ENCODE measurements around the gene MCCD1.

Gene MCCD1

DNA sequence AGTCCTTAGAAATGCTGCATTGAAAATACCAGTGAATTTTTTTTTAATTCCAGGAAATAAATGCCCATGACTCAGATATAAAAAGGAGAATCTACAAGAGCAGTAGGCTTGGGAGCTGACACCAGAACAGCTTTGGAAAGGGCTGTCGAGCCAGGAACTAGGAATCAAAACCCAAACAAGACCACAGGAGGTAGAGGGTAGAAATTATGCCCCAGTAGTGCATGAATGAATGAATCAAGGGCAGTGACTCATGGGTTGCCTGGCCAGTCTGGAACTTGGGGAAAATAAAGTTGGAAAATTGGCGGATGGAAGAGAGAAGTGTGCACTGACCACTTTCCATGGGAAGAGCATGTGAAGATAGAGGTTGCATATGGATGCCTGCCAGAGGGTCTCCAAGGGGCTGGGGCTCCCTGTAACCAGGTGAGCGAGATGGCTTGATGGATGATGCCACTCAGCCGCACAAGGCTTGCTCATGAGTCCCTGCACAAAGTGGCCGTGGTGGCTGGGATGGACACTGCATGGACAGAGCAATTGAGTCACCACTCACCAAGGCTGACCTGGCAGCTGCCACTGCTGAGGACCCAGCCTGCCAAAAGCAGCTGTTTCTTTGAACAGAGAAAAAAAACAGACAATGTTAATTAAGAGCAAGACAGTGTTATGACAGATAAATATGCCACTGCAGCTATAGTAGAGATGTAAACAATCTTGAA is 15.2 kb upstream of the MCCD1 start:
- no peak for DNase-seq (ENCODE audit: low read depth)

DNA sequence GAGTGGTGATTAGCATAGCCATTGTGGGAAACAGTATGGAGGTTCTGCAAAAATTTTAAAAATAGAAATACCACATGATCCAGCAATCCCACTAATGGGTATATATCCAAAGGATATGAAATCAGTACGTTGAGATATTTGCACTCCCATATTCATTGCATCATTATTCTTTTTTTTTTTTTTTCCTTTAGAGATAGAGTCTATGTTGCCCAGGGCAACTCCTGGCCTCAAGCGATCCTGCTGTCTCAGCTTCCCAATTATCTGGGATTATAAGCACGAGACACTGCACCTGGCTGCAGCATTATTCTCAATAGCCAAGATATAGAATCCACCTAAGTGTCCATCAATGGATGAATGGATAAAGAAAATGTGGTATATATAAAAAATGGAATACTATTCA is 6.9 kb upstream of the MCCD1 start:
- no peak for DNase-seq (ENCODE audit: low read depth)

DNA sequence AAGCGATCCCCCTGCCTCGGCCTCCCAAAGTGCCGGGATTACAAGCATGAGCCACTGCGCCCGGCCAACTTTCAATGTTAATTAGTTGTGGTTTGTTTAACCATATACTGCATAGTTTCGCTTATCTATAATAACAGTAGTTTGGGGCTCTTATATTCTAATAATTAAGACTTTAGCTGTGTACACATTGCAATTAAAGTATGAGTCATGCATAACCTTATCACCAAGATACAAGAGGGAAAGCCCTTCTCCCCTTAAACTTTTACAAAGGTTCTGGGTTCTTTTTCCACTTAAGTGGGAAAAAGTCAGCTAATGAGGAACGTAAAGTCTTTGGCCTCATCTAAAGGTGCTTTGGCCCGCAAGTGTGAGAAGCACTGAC is 3.2 kb upstream of the MCCD1 start:
- DNase-seq (ENCODE audit: low read depth): no peak

DNA sequence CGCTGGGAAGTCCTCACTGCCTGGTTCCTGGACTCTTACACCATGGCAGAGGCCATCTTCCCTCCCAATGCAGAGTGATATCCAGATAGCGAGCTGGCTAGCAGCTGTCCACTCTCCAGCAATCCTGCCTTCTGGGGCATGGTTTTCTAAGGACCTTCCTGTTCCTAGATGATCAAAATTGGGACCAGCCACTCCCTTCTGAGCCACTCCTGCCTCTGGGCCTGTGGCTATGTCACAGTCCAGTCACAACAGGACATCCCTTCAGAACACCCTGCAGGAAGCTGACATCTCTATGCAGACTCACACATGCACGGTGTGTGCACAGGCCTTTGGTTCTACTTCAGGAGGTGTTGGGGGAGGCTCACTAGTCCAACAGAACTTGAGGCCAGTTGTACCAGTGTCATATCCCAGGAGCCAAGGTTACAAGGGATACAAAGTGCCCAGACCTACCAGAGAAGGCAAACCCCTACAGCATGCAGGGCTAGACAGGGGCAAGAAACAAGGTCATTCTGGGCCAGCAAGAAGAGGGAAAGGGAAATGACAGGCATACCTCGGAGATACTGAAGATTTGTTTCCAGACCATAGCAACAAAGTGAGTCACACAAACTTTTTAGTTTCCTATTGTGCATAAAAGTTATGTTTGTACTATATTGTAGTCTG is 2.7 kb upstream of the MCCD1 start:
- DNase-seq (ENCODE audit: low read depth): no peak

DNA sequence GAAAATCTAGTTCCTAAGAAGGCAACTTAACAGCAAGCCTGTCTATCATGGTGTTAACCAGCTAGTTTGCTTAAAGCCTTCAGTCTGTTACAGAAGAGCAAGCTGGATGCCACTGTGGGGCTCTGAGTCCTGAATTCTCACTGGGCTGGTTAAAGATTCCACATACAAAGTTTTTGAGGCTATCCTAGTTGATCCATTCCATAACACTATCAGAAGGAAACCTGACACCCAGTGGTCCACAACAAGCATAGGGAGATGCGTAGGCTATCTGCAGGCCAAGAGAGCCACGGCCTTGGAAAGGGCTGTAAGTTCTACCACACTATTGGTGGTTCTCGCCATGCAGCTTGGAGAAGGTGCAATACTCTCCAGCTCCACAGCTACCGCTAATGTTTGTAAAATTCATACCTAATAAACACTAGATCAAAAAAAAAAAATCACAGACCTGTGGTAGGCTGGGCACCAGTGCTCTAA is 420 bp upstream of the MCCD1 start:
- no peak for DNase-seq (ENCODE audit: low read depth)

DNA sequence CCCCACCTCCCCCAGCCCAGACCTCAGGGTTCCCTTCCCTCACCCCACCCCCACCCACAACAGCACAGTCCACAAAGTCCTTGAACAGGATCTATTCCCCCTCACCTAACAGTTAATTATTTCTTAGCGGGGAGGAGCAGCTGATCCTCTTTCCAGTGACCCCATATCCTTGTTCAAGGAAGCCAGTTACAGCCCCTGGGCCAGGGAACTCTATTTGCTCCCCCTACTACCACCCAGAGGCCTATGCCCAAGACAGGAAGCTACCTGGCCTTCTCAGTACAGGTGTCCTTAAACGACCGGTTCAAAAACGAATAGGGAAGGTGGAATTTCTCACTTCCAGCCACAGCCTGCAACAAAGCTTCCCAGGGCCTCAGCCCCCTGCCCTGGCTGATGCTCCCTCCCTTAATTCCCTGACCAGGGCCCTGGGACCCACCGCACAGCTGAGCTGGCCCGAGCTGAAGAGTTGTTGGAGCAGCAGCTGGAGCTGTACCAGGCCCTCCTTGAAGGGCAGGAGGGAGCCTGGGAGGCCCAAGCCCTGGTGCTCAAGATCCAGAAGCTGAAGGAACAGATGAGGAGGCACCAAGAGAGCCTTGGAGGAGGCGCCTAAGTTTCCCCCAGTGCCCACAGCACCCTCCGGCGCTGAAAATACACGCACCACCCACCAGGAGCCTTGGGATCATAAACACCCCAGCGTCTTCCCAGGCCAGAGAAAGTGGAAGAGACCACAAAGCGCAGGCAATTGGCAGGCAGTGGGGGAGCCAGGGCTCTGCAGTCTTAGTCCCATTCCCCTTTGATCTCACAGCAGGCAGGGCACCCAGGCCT is 778 bp downstream of the MCCD1 start:
- DNase-seq (ENCODE audit: low read depth): no peak

DNA sequence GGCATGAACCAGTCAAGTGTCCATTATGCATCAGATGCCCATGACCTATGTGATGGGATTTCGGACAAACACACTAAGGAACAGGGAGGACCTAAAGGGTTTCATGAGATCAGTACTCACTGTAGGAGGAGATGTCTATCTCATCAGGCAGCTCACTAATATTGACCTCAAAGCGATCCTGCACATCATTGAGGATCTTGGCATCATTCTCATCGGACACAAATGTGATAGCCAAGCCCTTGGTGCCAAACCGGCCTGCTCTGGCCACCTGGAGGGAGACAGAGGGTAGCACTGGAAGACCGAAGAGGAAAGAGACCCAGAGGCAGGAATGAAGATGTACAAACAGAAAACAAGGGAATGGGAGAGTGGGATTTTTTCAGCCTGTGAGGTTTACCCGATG is 1.9 kb downstream of the MCCD1 start:
- DNase-seq (ENCODE audit: low read depth): no peak

DNA sequence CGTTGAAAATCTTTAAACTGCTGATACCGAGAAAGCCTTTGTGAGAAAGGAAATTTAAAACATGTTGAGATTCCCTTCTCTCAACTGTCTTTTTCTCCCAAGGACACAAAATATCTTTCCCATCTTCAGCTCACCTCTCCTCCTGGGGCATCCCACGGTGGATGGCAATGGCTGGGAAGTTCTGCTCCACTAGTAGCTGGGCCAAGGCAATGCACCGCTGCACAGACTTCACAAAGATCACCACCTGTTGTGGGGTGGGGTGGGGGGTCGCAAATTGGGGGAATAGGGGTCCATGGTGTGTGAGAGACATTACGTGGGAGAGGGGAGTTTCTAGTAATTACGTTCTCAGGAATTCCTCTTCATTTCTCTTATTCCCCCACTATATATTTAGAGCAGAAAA is 2.4 kb downstream of the MCCD1 start:
- DNase-seq (ENCODE audit: low read depth): no peak

DNA sequence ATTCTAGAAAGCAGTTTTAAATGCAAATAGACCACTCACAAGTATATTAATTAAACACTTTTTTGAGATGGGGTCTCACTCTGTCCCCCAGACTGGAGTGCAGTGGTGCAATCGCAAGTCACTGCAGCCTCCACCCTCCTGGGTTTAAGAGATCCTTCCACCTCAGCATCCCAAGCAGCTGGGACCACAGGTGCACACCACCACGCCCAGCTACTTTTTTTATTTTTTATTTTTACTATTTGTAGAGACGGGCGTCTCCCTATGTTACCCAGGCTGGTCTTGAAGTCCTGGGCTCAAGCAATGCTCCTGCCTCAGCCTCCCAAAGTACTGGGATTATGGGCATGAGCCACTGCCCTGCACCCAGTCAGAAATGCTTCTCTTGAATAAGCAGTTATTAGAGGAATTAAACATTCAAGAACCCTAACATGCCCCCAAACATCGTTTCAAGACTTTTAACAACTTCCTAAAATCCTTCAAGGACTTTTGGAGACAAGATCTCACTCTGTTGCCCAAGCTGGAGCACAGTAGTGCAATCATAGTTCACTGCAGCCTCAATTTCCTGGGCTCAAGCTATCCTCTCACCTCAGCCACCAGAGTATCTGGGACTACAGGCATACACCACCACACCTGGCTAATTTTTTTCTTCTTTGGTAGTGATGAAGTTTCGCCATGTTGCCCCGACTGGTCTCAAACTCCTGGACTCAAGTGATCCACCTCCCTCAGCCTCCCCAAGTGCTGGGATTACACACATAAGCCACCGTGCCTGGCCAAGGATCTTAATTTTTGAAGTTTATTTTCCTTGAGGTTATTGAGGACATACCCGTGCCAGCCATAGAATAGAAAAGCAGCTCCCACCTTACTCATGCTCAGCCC is 3.2 kb downstream of the MCCD1 start:
- DNase-seq (ENCODE audit: low read depth): no peak

DNA sequence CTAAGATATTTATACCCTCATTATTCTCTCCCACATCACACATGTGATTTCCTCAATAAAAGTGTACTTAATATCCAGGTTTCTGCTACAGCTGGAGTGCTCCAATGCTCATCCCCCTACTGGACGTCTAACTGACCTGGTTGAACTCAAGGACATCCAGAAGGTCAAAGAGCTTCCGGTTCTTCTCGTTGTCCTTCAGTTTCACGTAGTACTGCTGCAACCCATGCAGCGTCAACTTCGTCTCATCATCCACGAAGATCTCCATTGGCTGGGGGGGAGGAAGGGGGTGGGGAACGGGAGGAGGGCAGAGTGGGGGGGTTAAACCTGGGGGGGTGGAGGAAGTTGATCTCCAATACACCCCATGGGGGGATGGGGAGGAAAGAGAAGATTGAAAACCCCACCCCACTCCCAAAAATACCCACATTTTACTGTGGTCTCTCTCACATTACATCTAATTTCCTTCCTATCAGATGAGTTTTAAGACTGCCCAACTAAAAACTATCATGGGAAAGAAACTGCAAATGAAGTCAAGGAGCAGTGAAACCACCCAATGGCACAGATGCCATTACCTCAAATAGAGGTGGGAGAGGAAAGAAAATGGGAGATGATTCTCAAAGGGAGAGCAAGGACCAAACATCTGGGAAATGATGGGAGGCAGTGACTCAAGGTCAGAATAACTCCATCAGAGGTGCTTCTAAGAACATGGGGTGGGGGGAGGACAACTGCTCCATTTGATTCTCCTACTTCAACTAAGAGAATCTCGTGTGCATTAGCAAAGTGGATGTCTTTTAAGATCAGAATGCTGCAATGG is 4.1 kb downstream of the MCCD1 start:
- DNase-seq (ENCODE audit: low read depth): no peak

DNA sequence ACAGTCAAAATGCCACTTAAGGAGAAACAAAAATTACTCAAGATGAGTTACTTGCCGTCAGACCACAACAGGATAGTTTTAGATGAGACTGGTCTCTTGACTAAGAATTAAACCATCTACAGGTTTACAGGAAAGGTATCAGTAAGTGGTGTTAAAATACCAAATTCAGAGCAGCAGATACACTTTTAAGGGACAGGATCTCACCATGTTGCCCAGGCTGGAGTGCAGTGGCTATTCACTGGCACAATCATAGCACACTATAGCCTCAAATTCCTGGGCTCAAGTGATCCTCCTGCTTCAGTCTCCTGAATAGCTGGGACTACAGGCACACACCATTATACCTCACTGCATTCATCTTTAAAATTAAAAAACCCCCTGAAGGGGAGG is 4.7 kb downstream of the MCCD1 start:
- no peak for DNase-seq (ENCODE audit: low read depth)

DNA sequence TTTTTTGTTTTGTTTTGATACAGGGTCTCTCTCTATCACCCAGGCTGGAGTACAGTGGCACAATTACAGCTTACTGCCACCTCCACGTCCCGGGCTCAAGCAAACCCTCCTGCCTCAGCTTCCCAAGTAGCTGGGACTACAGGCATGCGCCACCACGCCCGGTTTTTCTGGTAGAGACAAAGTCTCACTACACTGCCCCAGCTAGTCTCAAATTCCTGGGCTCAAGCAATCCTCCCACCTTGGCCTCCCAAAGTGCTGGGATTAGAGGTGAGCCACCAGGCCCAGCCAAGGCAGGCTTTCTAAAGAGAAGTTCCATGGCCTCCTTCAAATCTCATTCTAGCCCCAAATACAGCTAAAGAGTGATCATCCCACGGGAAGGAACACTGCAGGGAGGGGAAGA is 5.2 kb downstream of the MCCD1 start:
- no peak for DNase-seq (ENCODE audit: low read depth)

DNA sequence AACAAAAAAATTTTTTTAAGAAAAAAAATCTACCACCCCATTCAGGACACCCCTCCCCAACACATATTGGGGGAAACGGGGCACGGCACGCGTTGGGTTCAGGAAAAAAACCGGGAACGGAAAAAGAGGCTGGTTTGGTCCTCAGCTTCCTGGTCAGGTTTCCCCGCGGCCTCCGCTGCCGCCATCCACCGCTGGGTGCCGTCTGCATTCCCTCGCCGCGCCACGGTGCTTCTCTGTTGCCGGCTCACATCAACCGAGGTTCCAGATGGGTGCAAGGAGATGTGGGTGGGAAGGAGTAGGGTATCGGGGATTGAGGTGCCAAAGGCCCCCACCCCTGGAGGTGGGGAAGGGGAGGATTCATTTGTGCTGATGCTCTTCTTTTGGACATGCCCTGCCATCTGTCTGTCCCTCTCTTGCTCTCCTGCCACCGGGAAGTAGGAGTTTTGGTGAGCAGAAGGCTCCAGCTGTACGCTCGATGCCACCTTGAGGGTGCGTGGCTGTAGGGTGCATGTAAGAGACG is 5.8 kb downstream of the MCCD1 start:
- no peak for DNase-seq (ENCODE audit: low read depth)

DNA sequence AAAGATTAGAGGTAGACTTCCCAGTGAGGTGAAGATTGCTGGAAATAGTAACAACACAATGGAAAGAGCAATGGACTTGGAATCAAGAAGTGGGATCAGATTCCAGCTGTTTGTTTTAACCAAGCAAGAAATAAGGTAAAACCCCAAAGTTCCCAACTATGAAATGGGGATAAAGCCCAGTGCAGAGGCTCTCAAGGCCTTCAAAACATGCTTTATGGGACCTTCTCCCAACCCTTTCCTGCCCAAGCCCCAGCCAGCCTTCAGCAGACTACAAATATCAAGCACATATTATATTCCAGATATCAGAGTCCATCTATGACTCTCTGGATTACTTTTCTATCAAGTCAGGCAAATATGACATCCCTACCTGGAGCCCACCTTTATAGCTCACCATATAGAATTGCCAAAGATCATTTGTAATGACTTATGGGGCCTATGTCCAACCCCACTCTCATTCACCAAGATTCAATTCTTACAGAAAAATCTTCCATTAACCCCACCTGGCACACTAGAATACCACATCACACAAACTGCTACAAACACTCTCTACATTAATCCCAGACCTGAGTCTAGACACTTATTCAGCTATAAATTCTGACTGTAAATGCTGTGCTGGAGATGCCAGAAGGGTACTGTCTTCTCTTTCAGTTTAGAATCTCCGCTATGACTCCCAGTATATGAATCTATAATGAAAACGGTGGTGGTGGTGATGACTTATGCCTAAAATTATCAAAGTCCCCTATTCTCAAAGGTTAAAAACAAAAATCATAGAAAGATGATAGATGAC is 7.0 kb downstream of the MCCD1 start:
- DNase-seq (ENCODE audit: low read depth): no peak

DNA sequence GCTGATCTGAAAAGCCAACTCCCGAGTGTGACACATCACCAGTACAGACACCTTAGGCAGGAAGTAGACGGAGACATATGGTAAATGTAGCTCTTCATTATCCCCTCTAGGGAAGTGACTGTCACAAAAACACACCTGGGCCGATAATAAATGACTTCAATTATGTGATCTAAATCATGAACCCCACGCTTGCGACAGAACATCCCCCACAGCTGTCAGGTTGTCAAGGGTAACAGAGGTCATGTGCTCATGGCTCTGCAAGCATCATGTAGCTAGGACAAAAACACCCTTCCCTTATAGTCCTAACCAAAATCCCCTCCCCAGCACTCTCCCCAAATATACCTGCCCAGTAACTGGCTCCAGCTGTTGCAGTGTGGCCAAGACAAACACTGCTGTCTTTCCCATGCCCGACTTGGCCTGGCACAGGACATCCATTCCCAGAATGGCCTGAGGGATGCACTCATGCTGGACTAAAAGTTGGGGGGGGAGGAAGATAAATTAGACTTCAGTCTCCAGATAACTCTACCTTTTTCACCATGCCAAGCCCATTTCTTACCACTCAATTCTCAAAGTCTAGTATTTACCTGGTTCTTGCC is 10.1 kb downstream of the MCCD1 start:
- no peak for DNase-seq (ENCODE audit: low read depth)

DNA sequence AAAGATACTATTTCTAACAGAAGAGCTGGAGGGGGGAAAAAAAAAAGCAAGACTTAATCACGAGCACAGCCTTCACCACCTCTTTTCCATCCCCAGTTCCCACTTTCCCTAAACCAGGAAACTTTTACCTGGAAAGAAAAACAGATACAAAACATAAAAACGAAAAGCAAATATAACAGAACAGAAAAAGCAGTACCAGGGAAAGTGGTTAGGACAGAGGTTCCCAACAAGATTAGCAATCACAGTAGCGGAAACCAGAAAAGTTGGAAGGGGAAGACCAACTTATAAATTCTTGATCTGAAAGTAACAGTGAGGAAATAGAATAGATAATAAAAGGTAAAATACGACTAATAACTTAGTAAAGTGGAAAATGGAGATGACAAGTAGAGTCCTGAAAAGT is 11.9 kb downstream of the MCCD1 start:
- no peak for DNase-seq (ENCODE audit: low read depth)

DNA sequence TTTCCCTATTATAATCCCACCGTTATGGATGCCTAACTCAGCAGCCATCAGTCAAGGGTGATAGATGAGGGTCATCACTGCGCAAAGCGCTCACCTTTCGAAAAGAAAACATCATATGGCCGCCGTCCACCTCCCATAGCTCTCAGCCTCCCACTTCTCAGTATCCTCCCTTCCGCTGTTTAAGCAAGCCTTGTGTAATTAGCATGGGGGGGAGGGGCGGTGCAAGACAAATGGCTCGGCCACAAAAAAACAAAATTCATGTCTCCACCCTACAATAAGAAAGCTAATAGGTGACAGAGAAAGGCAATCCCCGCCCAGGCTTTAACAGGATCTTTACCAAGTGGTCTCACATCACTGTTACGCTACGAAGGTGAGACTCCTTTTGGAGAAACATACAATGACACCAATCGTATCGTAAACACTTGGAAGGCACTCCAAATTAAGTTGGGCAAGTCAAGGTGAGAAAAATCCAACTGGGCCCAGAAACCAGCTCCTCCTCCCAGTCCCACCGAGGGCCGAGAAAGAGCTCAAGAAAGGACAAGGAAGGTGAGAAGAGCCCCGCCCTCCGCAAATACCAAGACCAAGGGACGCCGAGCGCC is 12.4 kb downstream of the MCCD1 start:
- no peak for DNase-seq (ENCODE audit: low read depth)

DNA sequence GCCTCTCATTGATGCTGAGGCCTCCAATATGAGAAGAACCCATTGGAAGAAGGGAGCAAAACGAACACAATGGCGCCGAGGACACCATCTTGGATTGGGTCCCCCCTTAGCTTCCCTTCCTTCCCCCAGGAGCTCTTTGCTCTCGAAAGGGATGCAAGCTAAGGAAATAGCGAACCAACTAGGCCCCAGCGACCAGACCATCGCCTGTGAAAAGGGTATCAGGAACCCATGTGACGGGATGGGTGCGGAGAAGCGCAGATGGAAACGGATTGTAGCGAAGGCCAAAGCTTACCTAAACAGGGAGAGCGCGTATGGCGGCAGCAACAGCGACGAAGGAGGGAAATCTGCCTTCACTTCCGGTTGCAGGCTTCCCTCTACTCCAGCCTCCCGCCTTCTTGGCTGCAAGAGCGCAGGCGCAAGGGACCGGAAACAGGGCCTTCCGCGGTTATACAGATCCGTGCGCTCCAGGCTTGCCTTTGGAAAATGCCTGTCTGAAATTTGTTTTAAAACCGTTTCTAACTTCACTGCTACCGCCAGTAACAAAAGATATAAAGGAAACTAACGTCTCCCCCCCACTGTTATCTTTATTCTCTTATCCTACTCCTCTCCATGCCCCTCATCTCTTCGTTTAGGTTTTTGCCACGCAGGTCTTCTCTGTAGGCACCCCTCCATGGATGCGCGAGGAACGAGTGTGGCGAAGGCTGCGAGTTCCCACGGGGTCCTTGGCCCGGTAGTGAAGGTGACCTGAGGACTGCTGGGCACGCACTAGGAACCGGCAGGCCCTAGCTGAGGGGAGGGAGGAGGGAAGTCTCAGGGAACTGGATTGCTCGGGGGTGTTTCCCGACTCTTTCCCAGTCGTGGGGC is 13.1 kb downstream of the MCCD1 start, which contains the start of gene DDX39B:
TSS of gene DDX39B (minus strand) at position 346 of the 864 bp plus-strand sequence. CDS start 1,471 bp downstream, outside the sequence.
- peak; percentile 94 for DNase-seq (ENCODE audit: low read depth)
